ENCODE data around the gene FBF1.
"Not testable (repeated sequence)": the region's sequence is repeated elsewhere in the genome, so short reads cannot be mapped to it uniquely, and the experiment has no call there.

The FBF1 gene

DNA sequence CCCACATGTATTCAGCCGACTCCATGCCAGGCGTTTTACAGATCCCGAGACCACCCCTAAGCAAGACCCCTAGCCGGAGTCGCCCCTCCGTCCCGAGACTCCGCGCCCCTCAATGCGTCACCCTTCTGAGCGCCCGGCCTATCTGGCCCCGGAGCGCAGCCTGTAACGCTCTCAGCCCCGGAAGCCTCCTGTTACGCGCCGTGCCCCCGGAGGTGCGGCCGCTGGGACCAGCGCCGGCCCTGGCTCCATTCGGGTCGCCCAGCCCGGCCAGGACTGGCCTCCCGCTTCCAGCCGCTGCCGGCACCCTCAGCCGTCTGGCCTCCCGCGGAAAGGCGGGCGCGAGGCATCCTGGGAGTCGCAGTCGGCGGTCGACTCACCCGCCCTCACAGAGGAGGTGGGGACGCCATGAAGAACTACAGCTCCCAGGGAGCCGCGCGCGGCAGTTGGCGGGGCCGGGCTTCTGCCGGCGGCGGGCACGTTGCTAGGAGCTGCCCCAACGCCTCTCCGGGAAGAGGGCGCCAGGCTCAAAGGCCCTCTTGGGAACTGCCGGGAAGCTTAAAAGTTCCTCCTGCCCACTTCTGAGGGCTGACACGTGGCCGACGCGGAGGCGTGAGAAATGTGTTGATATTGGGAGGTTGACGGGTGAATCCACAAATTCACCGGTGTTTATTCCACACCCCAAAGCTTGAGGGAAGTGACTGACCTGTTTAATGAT, at the start of gene FBF1:
Gene FBF1, minus strand, starts transcription at position 316 of the 715 bp plus-strand sequence. CDS start 2,893 bp downstream, outside the sequence.
- peak; percentile 96 for DNase-seq

- DNase-seq: no peak
Observed at GRCh38 chr17:75987041-75987440, 46.2 kb upstream of the FBF1 start.

DNA sequence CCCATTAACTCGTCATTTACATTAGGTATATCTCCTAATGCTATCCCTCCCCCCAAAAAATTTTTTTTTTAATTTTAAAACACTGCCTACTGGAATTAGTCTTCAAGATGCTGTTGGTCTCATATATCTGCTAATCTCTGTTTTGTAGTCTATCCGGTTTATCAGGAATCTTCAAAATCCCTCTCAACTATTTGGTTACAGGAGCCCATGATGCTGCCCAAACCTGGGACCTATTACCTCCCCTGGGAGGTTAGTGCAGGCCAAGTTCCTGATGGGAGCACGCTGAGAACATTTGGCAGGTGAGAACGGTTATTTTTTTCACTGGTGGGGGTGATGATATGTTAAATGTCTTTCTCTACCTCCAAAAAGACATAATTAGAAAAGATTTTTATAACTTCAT, 45.1 kb upstream of the FBF1 start:
- DNase-seq: no peak

- no peak for DNase-seq
Observed at GRCh38 chr17:75983501-75984181, 42.8 kb upstream of the FBF1 start.

- DNase-seq: no peak
Observed at GRCh38 chr17:75981019-75981615, 40.3 kb upstream of the FBF1 start.

GRCh38 chr17:75980188-75981018, 39.6 kb upstream of the FBF1 start:
- DNase-seq: no peak

DNA sequence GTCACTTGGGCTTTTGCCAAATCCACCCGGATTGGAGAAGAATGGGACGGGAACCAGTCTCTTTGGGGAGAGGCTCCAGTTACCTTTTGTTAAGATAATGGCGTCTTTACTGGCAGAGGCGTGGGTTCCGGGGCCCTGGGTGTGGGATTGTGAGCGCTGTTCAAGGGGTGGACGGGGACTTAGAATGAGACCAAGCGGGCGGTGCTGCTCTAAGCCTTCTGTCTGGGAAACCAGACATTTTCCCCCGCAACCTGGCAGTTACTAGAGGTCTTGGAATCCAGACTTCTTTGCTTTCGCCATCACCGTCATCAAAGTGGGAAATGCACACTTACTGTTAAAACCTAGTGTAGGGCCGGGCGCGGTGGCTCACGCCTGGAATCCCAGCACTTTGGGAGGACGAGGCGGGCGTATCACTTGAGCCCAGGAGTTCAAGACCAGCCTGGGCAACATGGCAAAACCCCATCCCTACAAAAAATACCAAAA, 38.9 kb upstream of the FBF1 start:
- peak; percentile 55 for DNase-seq

GRCh38 chr17:75978938-75979704, 38.3 kb upstream of the FBF1 start, which contains the start of the genes ACOX1 and TEN1:
Gene ACOX1, minus strand, starts transcription at chr17:75979166. Its CDS starts 93 bp downstream, at chr17:75979073.
Gene TEN1, plus strand, starts transcription at chr17:75979240. Its CDS starts 6,953 bp downstream, at chr17:75986193.
- peak; percentile 95 for DNase-seq

DNA sequence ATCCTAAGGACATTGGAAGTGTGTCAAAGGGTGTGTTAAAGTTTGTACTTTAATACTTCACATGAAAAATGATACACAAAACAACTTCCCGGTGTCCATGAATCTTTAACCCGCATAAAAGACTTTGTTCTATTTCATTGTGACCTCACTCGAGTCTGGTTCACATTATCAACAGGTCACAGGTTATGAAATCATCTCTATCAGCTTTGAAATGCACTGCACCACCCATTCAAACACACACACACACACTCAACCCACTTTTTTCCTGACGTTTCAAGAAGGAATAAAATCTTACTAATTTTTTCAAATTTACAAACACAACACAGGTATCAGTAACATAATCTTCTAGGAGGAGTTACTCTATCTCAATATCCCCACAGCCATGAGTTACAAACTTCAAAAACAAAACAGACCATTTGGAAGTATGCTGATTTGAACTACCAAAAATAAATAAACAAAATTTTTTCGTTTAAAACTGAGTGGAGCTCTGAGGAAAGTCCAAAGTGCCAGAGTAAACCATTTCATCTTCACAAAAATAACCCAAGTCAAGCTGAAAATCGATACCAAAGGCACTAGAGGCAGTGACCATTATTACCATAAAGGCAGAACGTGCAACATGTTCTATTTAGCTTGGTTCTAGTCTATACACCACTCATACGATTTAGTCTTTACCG, 35.5 kb upstream of the FBF1 start:
- no peak for DNase-seq

DNA sequence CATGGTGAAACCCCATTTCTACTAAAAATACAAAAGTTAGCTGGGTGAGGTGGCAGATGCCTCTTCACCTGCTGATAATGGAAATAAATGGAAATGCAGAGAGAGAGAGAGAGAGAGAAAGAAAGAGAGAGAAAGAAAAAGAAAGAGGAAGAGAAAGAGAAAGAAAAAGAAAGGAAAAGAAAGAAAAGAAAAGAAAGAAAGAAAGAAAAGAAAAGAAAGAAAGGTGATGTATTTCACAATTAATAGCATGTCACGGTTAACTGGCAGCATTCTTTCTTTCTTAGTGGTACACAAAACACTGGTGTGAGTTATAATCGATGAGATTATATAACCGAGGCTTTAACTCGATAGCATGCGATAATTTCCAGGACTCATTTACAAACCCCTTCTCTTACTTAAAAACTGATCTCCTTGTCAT, 34.9 kb upstream of the FBF1 start:
- DNase-seq: no peak

GRCh38 chr17:75975187-75975586, 34.3 kb upstream of the FBF1 start:
- DNase-seq: not testable (repeated sequence)

GRCh38 chr17:75970626-75971025, 29.8 kb upstream of the FBF1 start:
- DNase-seq: no peak

DNA sequence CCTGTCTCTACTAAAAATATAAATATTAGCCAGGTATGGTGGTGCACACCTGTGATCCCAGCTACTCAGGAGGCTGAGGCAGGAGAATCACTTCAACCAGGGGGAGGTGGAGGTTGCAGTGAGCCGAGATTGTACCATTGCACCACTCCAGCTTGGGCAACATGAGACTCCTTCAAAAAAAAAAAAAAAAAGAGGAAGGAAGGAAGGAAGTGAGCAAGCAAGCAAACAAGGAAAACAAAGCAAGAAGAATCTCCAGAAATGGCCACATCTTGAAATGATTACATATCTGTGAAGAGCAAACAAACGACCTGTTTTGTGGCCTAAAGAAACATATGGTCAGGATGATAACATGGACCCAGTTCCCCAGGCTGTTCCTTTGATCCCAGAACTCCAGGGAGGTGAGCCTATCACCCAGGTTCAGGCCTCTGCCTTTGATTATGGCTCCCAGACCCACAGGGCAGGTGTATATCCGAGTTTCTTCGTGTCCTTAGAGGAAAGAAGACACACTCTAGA, 29.2 kb upstream of the FBF1 start:
- DNase-seq: peak; percentile 43

DNA sequence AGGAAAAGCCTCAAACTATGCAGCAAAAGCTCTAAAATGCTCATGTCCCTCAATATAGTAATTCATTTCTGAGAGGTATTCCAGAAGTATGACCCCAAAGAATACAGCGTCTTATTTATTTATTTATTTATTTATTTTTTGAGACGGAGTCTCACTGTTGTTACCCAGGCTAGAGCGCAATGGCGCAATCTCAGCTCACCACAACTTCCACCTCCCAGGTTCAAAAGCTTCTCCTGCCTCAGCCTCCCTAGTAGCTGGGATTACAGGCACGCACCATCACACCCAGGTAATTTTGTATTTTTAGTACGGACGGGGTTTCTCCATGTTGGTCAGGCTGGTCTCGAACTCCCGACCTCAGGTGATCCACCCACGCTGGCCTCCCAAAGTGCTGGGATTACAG, 28.2 kb upstream of the FBF1 start:
- DNase-seq: not testable (repeated sequence)

GRCh38 chr17:75965468-75965867, 24.6 kb upstream of the FBF1 start:
- no peak for DNase-seq

- DNase-seq: no peak
Observed at GRCh38 chr17:75959839-75960511, 19.1 kb upstream of the FBF1 start.

DNA sequence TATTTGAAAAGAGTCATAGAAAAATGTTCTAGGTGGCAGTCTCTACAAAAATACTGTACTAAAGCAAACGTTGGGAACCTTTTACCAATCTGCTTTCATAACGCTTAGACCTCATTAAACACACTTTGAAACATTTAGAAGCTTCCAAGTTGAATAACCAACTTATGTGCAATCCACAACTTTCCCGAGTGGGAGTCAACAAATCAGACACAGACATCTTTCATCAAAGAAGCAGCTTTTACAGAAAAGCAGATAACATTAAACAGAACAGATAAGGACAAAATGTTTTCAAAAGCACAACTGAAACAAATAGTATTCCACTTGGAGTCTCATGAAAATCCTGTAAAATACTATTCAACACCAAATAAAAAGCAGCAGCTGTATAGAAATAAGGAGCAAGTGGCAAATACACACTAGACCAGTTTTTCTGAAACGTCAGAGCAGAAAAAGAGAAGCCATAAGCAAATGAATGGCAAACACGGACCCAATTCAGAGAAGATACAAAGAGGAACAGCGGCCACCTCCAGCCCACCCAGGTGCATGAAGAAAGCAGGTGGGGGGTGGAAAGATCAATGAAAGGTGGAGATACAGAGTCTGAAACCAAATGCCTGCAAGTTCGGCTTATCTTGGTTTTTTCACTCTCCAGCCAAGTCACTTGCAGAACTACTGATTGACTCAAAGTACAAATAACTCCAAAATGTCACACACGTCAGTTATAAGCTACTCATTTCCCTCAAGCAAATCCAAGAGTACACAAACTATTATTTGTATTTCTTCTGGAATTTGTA, 18.4 kb upstream of the FBF1 start:
- no peak for DNase-seq

DNA sequence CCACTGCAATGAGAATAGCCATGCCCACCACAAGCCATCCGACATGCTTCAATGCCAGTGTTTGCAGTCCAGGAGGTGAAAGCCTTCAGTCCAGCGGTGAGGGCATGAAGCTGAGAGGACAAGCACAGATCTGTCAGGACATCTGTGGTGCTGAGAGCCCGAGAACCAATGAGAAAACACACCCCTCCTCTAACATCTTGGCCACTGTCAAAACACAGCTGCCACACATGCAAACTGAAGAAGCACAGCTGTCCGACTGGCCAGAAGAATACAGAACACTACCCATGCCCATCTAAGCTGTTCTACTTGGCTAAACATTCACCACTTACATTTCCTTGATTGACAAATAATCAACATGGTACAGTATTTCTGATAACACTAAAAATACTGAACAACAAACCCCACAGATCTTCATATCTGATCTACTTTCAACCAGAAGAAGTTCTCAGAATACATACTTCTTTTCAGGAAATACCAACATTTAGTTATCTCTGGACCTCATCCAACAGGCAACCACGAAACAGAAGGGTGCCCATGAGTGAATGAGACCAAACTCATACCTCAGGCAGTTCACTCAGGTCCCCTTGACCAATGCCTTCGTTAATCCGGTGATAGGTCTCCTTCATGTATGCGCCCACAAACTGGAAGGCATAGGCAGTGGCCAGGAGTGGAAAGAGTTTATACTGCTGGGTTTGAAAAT, 10.2 kb upstream of the FBF1 start:
- no peak for DNase-seq

- no peak for DNase-seq
Observed at GRCh38 chr17:75950421-75950820, 9.6 kb upstream of the FBF1 start.
